ENCODE data around the gene C6orf47.

C6orf47 gene

DNA sequence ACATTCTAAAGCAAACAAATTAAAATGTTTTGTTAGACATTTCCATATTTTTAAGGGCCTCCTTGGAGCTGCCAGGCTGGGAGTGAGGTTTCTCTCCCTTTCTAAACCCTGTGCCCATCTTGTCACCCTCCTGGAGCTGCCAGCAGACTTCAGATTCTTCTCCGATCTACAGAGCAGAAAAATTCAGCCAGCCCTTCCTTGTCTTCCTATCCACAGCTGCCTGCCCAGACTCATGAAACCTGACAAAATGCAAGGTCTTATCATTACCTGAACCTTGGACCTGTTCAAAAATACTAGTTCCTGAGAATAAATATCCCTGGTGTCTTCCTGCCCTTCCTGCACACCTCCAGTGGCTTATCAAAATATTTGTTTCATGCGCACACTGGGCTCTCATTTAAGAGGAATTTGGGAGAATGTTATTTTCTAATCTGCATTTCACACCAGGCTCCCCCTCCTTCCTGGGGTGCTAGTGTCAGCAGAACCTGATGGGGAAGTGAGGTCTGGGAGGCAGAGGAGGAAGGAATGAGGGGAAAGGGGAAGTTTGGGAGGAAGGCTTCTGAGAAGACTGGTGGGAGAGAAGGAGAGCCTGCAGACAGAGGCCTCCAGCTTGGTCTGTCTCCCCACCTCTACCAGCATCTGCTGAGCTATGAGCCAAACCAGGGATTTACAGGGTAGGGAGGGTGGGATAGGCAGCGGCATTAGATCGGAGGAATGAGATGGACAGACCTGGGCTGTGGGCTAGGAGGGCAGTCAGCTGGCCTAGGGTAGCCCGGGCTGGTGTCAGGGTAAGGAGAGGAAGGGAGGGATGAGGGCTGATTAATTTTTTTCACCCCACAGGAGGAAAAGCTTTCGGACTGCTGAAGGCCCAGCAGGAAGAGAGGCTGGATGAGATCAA, 45.6 kb downstream of the C6orf47 start, which contains the start of gene AIF1:
Gene AIF1 (plus strand): TSS at position 551 of the 895 bp plus-strand sequence. CDS start 96 bp downstream, at position 647.
- DNase-seq (ENCODE audit: low read depth) = no peak

DNA sequence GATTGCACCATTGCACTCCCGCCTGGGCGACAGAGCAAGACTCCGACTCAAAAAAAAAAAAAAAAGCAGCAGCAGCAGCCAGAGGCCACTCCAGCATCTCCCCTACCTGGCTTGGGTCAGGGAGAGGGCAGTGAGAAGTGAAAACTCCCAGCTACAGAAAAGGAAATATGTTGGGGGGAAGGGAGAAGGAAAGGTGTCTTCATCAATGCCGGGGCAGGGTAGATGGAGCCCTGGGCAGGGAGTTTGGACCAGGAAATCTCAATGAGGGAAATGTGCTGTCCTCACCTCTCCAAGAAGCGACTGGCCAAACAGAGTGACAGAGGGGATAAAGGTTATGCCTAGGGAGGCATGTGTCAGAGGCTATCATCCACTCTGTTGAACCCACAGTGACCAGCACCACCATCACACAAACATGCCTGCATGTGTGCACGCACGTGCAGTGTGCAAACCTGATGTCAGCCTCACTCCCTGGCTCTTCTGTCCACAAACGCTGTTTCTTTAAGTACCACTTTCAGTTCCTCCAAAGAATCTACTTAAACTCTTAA, 46.4 kb downstream of the C6orf47 start:
- no peak for DNase-seq (ENCODE audit: low read depth)

DNA sequence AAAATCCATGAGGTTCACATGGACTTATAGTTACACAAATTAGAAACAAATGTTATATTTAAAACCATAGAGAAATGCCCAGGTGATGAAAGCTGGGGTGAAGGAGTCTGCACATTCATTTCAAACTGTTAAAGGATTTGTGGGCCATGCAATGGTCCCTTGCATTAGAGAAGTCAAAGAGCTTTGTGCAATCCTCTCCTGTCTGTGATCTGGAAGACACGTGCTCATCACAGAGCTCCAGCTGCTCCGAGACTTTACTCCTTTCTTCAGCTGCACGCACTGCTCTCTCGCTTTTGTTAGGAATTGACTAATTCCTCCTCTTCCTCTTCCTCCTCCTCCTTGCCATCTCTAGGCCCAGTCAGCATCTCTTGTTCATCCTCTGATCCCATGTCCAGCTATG, 49.6 kb downstream of the C6orf47 start:
- no peak for DNase-seq (ENCODE audit: low read depth)

DNA sequence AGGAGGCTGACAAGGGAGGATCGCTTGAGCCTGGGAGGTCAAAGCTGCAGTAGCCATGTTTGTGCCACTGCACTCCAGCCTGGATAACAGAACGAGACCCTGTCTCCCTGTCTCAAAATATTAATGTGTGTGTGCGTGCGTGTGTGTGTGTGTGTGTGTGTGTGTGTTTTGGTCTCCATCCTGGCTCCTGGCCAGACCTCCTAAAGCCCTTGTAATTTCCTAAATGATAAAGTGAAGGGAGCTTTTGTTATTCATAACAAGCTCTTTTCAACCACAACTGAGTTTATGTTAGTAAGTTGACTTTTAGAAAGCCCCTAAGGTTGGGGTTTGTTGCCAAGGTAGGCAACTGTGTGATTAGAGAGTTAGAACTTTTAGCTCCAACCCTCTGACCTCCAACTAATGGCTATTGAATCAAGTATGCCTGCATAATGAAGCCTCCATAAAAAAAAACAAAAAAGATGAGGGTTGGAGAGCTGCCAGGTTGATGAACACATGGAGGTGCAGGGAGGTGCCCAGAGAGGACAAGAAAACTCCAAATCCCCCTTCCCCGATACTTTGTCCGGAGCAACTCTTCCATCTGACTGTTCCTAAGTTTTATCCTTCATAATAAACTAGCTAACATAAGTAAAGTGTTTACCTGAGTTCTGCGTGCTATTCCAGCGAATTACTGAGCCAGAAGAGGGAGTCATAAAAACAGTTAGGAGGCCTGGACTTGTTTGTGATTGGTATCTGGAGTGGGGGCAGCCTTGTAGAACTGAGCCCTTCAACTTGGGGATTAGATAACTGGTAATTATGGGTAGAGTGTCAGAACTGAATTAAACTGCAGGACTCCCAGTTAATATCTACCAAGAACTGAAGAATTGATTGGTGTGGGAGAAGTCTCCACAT, 50.8 kb downstream of the C6orf47 start:
- DNase-seq (ENCODE audit: low read depth) = no peak
